Thyroid gland (tissue), 4 donors: Measurements from ENCODE around the gene FGF16.

Experiments used
- CTCF ChIP-seq, 6 experiments: fragments of 200-600 bp in 3 of 6; fragments of 450-650 bp in 3 of 6; sonication (generic) in 3 of 6; IDR thresholded peaks; one replicate each; pipeline ENCODE4 v1.5.1; 2016 to 2019; ENCODE audit warnings: antibody characterized with exemption in 6 of 6, mild to moderate bottlenecking in 2 of 6, inconsistent platforms in 1 of 6, moderate library complexity in 1 of 6
- POLR2A ChIP-seq, 2 donors: fragments of 450-650 bp; IDR thresholded peaks; one replicate each; pipeline ENCODE4 v1.6.1; 2017; ENCODE audit warnings: antibody characterized with exemption in 2 of 2, mild to moderate bottlenecking in 2 of 2, moderate library complexity in 1 of 2

- TF ChIP-seq CTCF (IDR thresholded peaks at IDR 0.05) (no peak), POLR2A (IDR thresholded peaks at IDR 0.05) (no peak)
These were observed 58.0 kb downstream of the FGF16 start for GRCh38 chrX:77505227-77505626.
